ENCODE measurements around the gene CFI.
A peak's percentile ranks its signal among the peaks of the same experiment; 100 is the strongest.

The CFI gene

GRCh38 chr4:109801895-109802319, at the start of gene CFI:
Gene CFI (minus strand): TSS chr4:109801999. CDS start chr4:109801971, 28 bp downstream.
- no peak for DNase-seq

- DNase-seq = no peak
Measured at GRCh38 chr4:109850601-109851000, 48.8 kb upstream of the CFI start.

DNA sequence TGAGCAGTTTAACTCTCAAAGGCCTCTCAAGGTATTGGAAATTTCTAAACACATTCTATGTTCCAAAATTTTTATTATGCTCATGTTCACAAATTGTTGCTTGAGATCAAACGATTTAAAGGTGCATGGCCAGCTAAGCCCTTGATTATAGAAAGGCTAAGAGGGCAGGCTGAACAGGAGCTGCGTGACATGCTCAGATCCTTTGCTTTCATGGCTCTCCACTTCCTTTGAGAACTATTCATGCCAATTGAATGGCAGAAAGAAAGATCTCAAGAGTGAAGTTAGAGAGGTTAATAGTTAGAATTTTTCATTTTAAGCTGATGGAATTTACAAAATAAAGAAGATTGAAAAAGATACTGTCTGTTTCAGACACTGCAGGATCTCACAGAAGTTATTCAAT, 46.7 kb upstream of the CFI start:
- no peak for DNase-seq

DNA sequence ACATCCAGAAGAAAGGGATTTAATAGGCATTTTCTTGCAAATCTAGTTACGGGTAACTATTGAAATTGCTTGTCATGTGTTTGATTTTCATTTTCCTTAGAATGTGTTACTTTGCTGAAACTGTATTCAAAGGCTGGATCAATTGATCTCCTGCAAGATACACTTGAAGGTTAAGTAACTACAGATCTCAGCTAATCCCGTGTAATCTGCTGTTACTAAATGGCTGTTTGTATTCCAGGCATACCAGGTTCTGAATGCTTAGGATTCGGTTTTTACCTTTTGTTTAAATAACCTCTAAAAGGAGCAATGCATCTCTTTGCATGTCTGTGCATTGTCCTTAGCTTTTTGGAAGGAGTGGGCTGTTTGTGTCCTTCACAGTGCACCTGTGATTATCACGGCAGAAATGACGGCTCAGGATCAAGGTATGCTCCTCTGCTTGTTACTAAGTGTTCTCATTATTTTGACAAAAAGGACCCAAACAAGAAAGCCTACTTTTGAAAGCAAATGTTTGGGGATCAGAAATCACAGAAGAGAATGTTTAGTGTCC, 46.2 kb upstream of the CFI start, which contains the start of gene LRIT3:
Gene LRIT3 (plus strand): TSS at position 212 of the 547 bp plus-strand sequence. CDS start 95 bp downstream, at position 307.
- no peak for DNase-seq

- no peak for DNase-seq
Measured at GRCh38 chr4:109846395-109847098, 44.7 kb upstream of the CFI start.

DNA sequence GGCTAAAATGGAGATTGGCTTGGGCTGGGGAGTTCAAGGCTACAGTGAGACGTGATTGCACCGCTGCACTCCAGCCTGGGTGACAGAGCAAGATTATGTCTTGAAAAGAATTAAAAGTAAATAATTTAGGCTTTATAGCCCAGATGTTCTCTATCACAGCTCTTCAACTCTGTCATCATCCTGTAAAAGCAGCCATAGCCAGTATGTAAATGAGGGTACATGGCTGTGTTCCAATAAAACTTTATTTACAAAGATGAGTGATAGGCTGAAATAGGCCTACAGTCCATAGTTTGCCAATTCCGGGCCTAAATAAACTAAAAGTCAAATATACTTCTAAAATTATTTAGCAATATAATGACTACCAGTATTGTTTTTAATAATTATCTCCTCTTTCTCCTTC, 35.2 kb upstream of the CFI start:
- no peak for DNase-seq

DNA sequence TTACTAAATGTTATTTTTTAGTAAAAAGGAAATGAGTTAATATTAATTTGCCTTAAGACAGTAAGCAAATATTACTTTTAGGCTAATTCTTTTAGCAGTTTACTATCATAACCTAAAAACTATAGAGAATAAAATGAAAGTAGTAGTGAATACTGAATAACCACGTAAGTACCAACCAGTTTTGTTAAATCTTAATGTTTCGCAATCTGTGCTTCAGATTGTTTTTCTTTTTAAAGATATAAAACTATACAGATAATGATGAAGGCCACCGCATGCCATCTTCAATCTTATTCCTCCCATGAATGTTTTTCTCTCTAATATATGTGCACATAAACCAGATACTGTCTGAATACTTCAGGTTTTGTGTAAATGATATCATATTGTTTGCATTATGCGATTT, 32.0 kb upstream of the CFI start:
- no peak for DNase-seq

DNA sequence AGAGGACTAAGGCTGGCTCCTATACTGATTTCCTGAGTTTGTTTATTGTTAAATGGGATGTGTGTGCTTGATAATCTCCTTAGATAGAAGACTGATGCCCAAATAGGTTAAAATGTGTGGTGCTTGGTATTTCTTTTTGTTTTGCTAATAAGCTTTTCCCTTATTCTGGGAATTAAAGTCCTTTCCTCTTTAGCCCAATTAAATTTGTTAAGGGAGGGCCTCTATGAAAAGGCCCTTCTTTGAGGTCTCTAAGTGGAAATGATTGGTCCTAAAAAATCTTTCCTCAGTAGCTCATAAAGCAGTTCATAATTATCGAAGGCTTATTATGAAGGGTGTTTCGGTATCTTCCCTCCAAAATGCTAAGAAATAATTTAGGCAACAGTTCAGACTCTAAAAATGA, 25.9 kb upstream of the CFI start, which contains the start of gene RRH:
Gene RRH (plus strand): TSS at position 301 of the 400 bp plus-strand sequence. CDS start 56 bp downstream, at position 357.
- DNase-seq = no peak

DNA sequence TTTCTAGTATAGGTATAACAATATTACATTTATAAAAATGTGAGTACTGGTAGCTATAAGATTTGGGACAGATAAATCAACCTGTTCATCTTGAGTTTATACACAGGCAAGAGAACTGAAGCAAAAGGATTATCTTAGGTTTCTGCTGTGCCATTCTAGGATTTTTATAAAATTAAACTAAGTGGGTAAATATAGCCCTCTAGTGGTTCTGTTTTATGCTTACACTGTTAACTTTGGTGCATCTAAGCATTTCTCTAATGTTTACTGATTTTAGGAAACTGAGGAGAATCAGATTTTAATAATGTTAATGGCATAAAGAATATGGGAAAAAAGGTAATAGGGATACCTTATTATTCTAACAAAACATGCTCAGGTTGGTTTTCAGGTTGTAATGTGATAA, 24.9 kb upstream of the CFI start:
- peak; percentile 29 for DNase-seq

DNA sequence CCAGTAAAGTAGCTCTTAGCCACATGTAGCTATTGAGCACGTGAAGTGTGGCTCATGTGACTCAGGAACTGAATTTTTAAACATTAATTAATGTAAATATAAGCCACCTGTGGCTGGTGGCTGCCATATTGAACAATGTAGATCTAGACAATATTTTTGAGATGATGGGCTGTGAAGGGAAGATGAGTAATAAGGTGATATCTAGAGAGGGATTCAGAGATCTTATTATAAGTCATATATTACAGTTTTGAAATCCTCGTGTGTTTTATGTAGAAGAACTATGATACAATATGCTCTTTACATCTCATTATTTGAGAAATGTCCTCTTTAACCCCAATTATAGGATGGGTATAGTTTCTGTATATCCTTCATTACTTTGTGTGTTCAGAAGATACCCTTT, 19.4 kb upstream of the CFI start:
- DNase-seq = no peak

DNA sequence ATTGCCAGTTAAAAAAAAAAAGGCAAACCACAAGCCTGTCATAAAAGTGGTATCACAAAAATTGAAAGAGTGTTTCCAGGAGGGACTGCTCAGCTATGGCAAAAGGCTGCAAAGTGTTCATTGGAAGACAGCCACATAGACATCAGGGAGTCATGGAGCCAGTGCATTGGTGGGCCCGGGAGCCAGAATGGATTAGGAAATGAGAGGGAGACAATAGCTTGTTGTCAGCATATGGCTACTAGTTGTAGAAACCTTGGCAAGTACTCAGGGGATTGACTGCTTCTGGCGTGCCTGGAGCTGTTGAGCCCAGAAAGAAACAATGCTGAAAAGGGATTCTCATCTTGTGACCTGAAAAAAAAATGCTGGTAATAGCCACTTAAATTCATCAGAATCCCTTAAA, 18.8 kb upstream of the CFI start:
- no peak for DNase-seq

- DNase-seq = no peak
Measured at GRCh38 chr4:109818268-109818667, 16.5 kb upstream of the CFI start.

- no peak for DNase-seq
Measured at GRCh38 chr4:109816894-109817293, 15.1 kb upstream of the CFI start.

DNA sequence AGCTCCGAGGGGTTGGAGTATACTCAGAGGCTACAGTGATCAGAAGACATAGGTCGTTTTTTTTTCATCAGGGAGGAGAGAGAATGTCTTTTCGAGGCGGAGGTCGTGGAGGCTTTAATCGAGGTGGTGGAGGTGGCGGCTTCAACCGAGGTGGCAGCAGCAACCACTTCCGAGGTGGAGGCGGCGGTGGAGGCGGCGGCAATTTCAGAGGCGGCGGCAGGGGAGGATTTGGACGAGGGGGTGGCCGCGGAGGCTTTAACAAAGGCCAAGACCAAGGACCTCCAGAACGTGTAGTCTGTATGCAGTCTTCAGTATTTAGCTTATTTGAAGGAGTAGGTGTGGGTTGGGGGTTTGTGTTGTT, 14.3 kb upstream of the CFI start:
- DNase-seq = peak; percentile 38

- peak; percentile 88 for DNase-seq
Measured at GRCh38 chr4:109815151-109816081, 13.6 kb upstream of the CFI start, which contains the start of gene GAR1. Gene GAR1 (plus strand): TSS chr4:109815762. CDS start chr4:109816165, 403 bp downstream.

DNA sequence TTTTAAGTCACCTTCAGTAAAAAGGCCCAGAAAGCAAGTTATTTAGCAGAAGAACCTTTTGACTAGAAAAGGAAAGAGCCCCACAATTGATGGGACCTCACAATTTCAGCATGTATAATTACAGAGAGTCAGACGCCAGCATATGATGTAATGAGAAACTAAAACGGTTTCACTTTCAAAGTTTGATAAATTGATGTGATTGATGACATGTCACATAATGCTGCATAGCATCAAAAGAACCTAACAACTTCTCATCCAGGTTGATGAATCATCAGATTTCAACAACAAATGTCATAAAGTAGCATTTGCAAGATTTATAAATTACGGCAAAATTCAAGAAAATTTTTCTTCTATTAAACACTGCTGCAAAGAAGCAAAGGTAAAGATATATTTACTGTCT, 9.9 kb upstream of the CFI start:
- DNase-seq = no peak

DNA sequence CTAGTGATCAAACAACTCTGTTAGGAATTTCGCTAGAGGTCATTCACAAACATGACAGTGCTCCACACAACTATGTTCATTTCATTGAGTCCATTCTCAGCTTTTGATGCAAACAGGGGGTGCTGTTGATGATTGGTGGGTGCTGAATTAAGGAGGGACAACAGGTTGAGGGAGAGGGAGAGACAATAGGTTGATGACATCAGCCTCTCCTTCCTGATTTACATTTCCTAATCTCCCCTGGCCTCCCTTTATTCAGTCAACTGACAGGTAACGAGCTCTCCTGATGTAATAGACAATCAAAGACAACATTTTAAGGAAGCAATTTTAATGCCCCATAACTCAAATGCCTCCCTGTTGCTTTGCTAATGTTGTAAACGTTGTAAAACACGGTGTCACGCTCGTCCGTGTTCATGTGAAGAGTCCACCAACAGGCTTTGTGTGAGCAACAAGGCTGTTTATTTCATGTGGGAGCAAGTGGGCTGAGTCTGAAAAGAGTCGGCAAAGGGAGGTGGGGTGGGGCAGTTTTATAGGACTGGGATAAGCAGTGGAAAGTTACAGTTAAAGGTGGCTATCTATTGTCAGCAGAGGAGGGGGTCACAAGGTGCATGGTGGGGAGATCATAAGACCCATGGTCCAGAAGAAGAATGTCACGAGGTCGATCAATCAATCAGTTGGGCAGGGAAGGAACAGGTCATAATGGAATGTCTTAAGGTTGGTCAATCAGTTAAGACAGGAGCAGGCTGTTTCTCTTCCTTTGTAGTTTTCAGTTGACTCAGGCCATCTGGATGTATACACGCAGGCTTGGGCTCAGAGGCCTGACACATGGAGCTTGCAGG, 9.0 kb upstream of the CFI start:
- DNase-seq = no peak

DNA sequence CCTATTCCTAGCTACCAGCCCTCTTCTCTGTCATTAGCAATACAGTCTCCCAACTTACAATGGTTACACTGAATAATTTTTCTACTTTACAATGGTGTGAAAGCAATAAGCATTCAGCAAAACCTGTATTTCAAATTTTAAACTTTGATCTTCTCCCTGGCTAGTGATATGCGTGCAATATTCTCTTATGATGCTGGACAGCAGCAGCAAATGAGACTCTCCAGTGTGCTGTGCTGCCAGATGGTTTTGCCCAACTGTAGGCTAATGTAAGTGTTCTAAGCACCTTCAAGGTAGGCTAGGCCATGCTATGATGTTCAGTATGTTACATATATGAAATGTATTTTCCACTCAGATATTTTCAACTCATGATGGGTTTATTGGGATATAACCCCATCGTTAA, 7.9 kb upstream of the CFI start:
- DNase-seq = no peak

- DNase-seq = peak; percentile 30
Measured at GRCh38 chr4:109803924-109804571, 2.2 kb upstream of the CFI start.

GRCh38 chr4:109801099-109801789, 555 bp downstream of the CFI start:
- DNase-seq = no peak

GRCh38 chr4:109798866-109799265, 2.9 kb downstream of the CFI start:
- DNase-seq = no peak
